Measurements from ENCODE around the gene SPRY1.

DNA sequence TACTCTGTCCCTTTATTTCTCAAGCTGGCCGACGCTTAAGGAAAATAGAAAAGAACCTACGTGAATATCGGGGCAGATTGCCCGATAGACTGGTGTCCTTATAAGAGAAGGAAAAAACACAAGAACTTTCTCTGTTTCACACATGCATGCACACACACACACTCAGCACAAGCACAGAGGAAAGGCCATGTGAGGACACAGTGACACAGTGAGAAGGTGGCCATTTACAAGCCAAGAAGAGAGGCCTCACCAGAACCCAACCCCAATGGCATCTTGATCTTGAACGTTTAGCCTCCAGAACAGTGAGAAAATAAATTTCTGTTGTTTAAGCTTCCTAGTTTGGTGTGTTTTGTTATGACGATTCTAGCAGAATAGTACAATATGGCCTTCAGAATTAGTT lies 37.0 kb downstream of the SPRY1 start:
- TF ChIP-seq, protein P1, sequence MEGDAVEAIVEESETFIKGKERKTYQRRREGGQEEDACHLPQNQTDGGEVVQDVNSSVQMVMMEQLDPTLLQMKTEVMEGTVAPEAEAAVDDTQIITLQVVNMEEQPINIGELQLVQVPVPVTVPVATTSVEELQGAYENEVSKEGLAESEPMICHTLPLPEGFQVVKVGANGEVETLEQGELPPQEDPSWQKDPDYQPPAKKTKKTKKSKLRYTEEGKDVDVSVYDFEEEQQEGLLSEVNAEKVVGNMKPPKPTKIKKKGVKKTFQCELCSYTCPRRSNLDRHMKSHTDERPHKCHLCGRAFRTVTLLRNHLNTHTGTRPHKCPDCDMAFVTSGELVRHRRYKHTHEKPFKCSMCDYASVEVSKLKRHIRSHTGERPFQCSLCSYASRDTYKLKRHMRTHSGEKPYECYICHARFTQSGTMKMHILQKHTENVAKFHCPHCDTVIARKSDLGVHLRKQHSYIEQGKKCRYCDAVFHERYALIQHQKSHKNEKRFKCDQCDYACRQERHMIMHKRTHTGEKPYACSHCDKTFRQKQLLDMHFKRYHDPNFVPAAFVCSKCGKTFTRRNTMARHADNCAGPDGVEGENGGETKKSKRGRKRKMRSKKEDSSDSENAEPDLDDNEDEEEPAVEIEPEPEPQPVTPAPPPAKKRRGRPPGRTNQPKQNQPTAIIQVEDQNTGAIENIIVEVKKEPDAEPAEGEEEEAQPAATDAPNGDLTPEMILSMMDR (IDR thresholded peaks at IDR 0.05), result no peak
- TF ChIP-seq POLR2A (IDR thresholded peaks at IDR 0.05), result no peak

Measured in lower leg skin (tissue), 3 donors.